ENCODE data around the gene QPCT.
"Not testable (repeated sequence)": the region's sequence is repeated elsewhere in the genome, so short reads cannot be mapped to it uniquely, and the experiment has no call there.

QPCT gene

GRCh38 chr2:37344453-37345361 lies at the start of gene QPCT:
Gene QPCT (plus strand): TSS chr2:37344630. CDS start chr2:37344732, 102 bp downstream.
- no peaks in the 10 kb centered on the region for H3K36me3 ChIP-seq (ENCODE audit: low read depth)
- H3K9me3 ChIP-seq (ENCODE audit: severe bottlenecking): no peaks in the 10 kb centered on the region
- TF ChIP-seq CTCF (IDR thresholded peaks at IDR 0.05; ENCODE audit: poor library complexity, severe bottlenecking): no peak
- ATAC-seq (ENCODE audit: low read depth) (peak; percentile 74), DNase-seq (ENCODE audit: low spot score) (no peak)
- H3K4me1 ChIP-seq (ENCODE audit: insufficient read depth, poor library complexity, severe bottlenecking): no peaks in the 10 kb centered on the region
- no peak within 1 kb of the TSS for H3K27ac ChIP-seq (ENCODE audit: poor library complexity, severe bottlenecking)
- H3K4me3 ChIP-seq (ENCODE audit: severe bottlenecking): peak within 1 kb of the TSS; percentile 41
- no peaks in the 10 kb centered on the region for H3K27me3 ChIP-seq (ENCODE audit: insufficient read depth, poor library complexity, severe bottlenecking)

- not testable (repeated sequence) for H3K4me1 ChIP-seq (ENCODE audit: insufficient read depth, poor library complexity, severe bottlenecking); ATAC-seq (ENCODE audit: low read depth); H3K27me3 ChIP-seq (ENCODE audit: insufficient read depth, poor library complexity, severe bottlenecking); H3K27ac ChIP-seq (ENCODE audit: poor library complexity, severe bottlenecking); H3K36me3 ChIP-seq (ENCODE audit: low read depth); H3K4me3 ChIP-seq (ENCODE audit: severe bottlenecking); H3K9me3 ChIP-seq (ENCODE audit: severe bottlenecking); DNase-seq (ENCODE audit: low spot score)
Observed at GRCh38 chr2:37294858-37295257, 49.6 kb upstream of the QPCT start.

GRCh38 chr2:37295469-37296073 lies 48.9 kb upstream of the QPCT start:
- TF ChIP-seq CTCF (IDR thresholded peaks at IDR 0.05; ENCODE audit: poor library complexity, severe bottlenecking): no peak
- Histone ChIP-seq H3K4me3 (ENCODE audit: severe bottlenecking) (no peak overlapping the region), H3K9me3 (ENCODE audit: severe bottlenecking) (no peaks in the 10 kb centered on the region), H3K36me3 (ENCODE audit: low read depth) (peaks cover 4% of the 10 kb centered on the region), H3K27ac (ENCODE audit: poor library complexity, severe bottlenecking) (no peak overlapping the region), H3K4me1 (ENCODE audit: insufficient read depth, poor library complexity, severe bottlenecking) (peaks cover 4% of the 10 kb centered on the region), H3K27me3 (ENCODE audit: insufficient read depth, poor library complexity, severe bottlenecking) (no peaks in the 10 kb centered on the region)
- no peak for ATAC-seq (ENCODE audit: low read depth)
- DNase-seq (ENCODE audit: low spot score): no peak

GRCh38 chr2:37297632-37298031 lies 46.8 kb upstream of the QPCT start:
- H3K27me3 ChIP-seq (ENCODE audit: insufficient read depth, poor library complexity, severe bottlenecking): no peaks in the 10 kb centered on the region
- H3K9me3 ChIP-seq (ENCODE audit: severe bottlenecking): no peaks in the 10 kb centered on the region
- peaks cover 4% of the 10 kb centered on the region for H3K36me3 ChIP-seq (ENCODE audit: low read depth)
- no peak for TF ChIP-seq CTCF (IDR thresholded peaks at IDR 0.05; ENCODE audit: poor library complexity, severe bottlenecking)
- no peak overlapping the region for H3K4me3 ChIP-seq (ENCODE audit: severe bottlenecking)
- no peak for DNase-seq (ENCODE audit: low spot score)
- no peak overlapping the region for H3K27ac ChIP-seq (ENCODE audit: poor library complexity, severe bottlenecking)
- ATAC-seq (ENCODE audit: low read depth): no peak
- H3K4me1 ChIP-seq (ENCODE audit: insufficient read depth, poor library complexity, severe bottlenecking): peaks cover 10% of the 10 kb centered on the region

- Histone ChIP-seq H3K36me3 (ENCODE audit: low read depth) (no peaks in the 10 kb centered on the region; the same call in 1 of the 2 replicates), H3K27me3 (ENCODE audit: insufficient read depth, poor library complexity, severe bottlenecking) (no peaks in the 10 kb centered on the region), H3K9me3 (ENCODE audit: severe bottlenecking) (no peaks in the 10 kb centered on the region), H3K4me3 (ENCODE audit: severe bottlenecking) (no peak overlapping the region), H3K27ac (ENCODE audit: poor library complexity, severe bottlenecking) (no peak overlapping the region), H3K4me1 (ENCODE audit: insufficient read depth, poor library complexity, severe bottlenecking) (peaks cover 10% of the 10 kb centered on the region)
- DNase-seq (ENCODE audit: low spot score): no peak
- no peak for TF ChIP-seq CTCF (IDR thresholded peaks at IDR 0.05; ENCODE audit: poor library complexity, severe bottlenecking)
- ATAC-seq (ENCODE audit: low read depth): no peak
Observed at GRCh38 chr2:37300146-37300545, 44.3 kb upstream of the QPCT start.

Measured in RWPE2 (cell line).